ENCODE results near the gene NCAM2.

GRCh38 chr21:21010228-21010627, 12.0 kb downstream of the NCAM2 start:
- TF ChIP-seq, protein P1, sequence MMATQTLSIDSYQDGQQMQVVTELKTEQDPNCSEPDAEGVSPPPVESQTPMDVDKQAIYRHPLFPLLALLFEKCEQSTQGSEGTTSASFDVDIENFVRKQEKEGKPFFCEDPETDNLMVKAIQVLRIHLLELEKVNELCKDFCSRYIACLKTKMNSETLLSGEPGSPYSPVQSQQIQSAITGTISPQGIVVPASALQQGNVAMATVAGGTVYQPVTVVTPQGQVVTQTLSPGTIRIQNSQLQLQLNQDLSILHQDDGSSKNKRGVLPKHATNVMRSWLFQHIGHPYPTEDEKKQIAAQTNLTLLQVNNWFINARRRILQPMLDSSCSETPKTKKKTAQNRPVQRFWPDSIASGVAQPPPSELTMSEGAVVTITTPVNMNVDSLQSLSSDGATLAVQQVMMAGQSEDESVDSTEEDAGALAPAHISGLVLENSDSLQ (IDR thresholded peaks at IDR 0.05): no peak
- no peak for TF ChIP-seq TARDBP (IDR thresholded peaks at IDR 0.05)
- no peak for TF ChIP-seq FOXA1 (IDR thresholded peaks at IDR 0.05)
- TF ChIP-seq L3MBTL2 (conservative IDR thresholded peaks at IDR 0.05): no peak
- TF ChIP-seq FOXM1 (IDR thresholded peaks at IDR 0.05; ENCODE audit: borderline replicate concordance): no peak
- no peak for TF ChIP-seq BHLHE40 (IDR thresholded peaks at IDR 0.05; ENCODE audit: borderline replicate concordance)
- no peak for TF ChIP-seq FOXK2 (IDR thresholded peaks at IDR 0.05)
